WTC11 (cell line): ENCODE measurements around the gene OCRL. TPM values are rescaled to one million over a fixed set of nuclear protein-coding genes. Genes with fewer than 3 reads are reported as not detected.

Experiments
- ATAC-seq: fragments of 200-7000 bp; cut with Tn5 transposase; 2 replicates; pipeline ENCODE4 v1.10.0; 2021; ENCODE audit warnings: mild to moderate bottlenecking, moderate library complexity
- CTCF ChIA-PET: fragments of 300-600 bp; sonication (Branson Sonifier 250); formaldehyde crosslinking; loops from one replicate; lab custom pipeline; 2021; ENCODE audit warnings: antibody characterized with exemption; lab: Charles Lee
- POLR2A ChIA-PET: fragments of 350-600 bp; sonication (Branson Sonifier 250); formaldehyde crosslinking; loops from one replicate; lab custom pipeline; 2021; ENCODE audit warnings: antibody characterized with exemption; lab: Charles Lee
- DNase-seq: peaks from one replicate; pipeline ENCODE4 v3.0.0; 2021; ENCODE audit warnings: low spot score
- H3K27ac Mint-ChIP-seq: 2 replicates; pipeline ENCODE4 v1.8.0; 2021; ENCODE audit warnings: mixed read lengths
- H3K27me3 Mint-ChIP-seq: 2 replicates; pipeline ENCODE4 v1.8.0; 2021; ENCODE audit warnings: low read depth, mild to moderate bottlenecking, moderate library complexity, mixed read lengths
- H3K36me3 Mint-ChIP-seq: 2 replicates; pipeline ENCODE4 v1.8.0; 2021; ENCODE audit warnings: mixed read lengths
- H3K4me1 Mint-ChIP-seq: 2 replicates; pipeline ENCODE4 v1.8.0; 2022; ENCODE audit warnings: mixed read lengths
- H3K4me3 Mint-ChIP-seq: 2 replicates; pipeline ENCODE4 v1.8.0; 2021; ENCODE audit warnings: mild to moderate bottlenecking, moderate library complexity, mixed read lengths
- H3K9me3 Mint-ChIP-seq: 2 replicates; pipeline ENCODE4 v1.8.0; 2021; ENCODE audit warnings: mixed read lengths
- ATF1 ChIP-seq: sonication (generic); formaldehyde crosslinking; IDR thresholded peaks from 2 replicates; pipeline ENCODE4 v1.8.1; 2023; ENCODE audit warnings: mild to moderate bottlenecking, moderate library complexity, missing genetic modification reagents
- CBFB ChIP-seq: sonication (generic); formaldehyde crosslinking; IDR thresholded peaks from 2 replicates; pipeline ENCODE4 v1.8.1; 2022; ENCODE audit warnings: mild to moderate bottlenecking, low read depth, missing genetic modification reagents
- CREB1 ChIP-seq: sonication (generic); formaldehyde crosslinking; IDR thresholded peaks from 2 replicates; pipeline ENCODE4 v1.8.0; 2023; ENCODE audit warnings: mild to moderate bottlenecking, missing genetic modification reagents
- ELF4 ChIP-seq: sonication (generic); formaldehyde crosslinking; IDR thresholded peaks from 2 replicates; pipeline ENCODE4 v1.8.1; 2022; ENCODE audit warnings: low read depth, mild to moderate bottlenecking, moderate library complexity, missing genetic modification reagents
- EMX1 ChIP-seq: fragments of 250-450 bp; sonication (Bioruptor Pico); IDR thresholded peaks from 2 replicates; pipeline ENCODE4 v1.8.0; 2021; ENCODE audit warnings: mild to moderate bottlenecking
- FOXJ3 ChIP-seq: sonication (generic); formaldehyde crosslinking; IDR thresholded peaks from 2 replicates; pipeline ENCODE4 v1.9.0; 2021; ENCODE audit warnings: missing genetic modification reagents, mild to moderate bottlenecking, borderline replicate concordance
- GTF2I ChIP-seq: fragments of 250-450 bp; sonication (Bioruptor Pico); conservative IDR thresholded peaks from 2 replicates; pipeline ENCODE4 v1.4.0; 2021; ENCODE audit warnings: mild to moderate bottlenecking
- IRF2 ChIP-seq: sonication (generic); formaldehyde crosslinking; IDR thresholded peaks from 2 replicates; pipeline ENCODE4 v1.8.0; 2022; ENCODE audit warnings: low read depth, missing genetic modification reagents, borderline replicate concordance
- KAT7 ChIP-seq: sonication (generic); formaldehyde crosslinking; IDR thresholded peaks from 2 replicates; pipeline ENCODE4 v1.8.1; 2023; ENCODE audit warnings: missing genetic modification reagents, mild to moderate bottlenecking, borderline replicate concordance
- MYBL2 ChIP-seq: sonication (generic); formaldehyde crosslinking; IDR thresholded peaks from 2 replicates; pipeline ENCODE4 v1.8.1; 2023; ENCODE audit warnings: mild to moderate bottlenecking, moderate library complexity, missing genetic modification reagents
- NR3C1 ChIP-seq: sonication (generic); formaldehyde crosslinking; conservative IDR thresholded peaks from 2 replicates; pipeline ENCODE4 v1.8.1; 2023; ENCODE audit warnings: low read depth, mild to moderate bottlenecking, missing genetic modification reagents
- SMAD3 ChIP-seq: sonication (generic); formaldehyde crosslinking; IDR thresholded peaks from 2 replicates; pipeline ENCODE4 v1.8.0; 2022; ENCODE audit warnings: missing genetic modification reagents, mild to moderate bottlenecking, borderline replicate concordance
- SMAD4 ChIP-seq: sonication (generic); formaldehyde crosslinking; IDR thresholded peaks from 2 replicates; pipeline ENCODE4 v1.8.0; 2022; ENCODE audit warnings: mild to moderate bottlenecking, missing genetic modification reagents
- SP1 ChIP-seq: sonication (generic); formaldehyde crosslinking; conservative IDR thresholded peaks from 2 replicates; pipeline ENCODE4 v1.8.1; 2022; ENCODE audit warnings: missing genetic modification reagents
- TCF7 ChIP-seq: sonication (generic); formaldehyde crosslinking; IDR thresholded peaks from 2 replicates; pipeline ENCODE4 v1.8.0; 2022; ENCODE audit warnings: mild to moderate bottlenecking, low read depth, missing genetic modification reagents, moderate library complexity
- ZBTB21 ChIP-seq: sonication (generic); formaldehyde crosslinking; IDR thresholded peaks from 2 replicates; pipeline ENCODE4 v1.8.1; 2023; ENCODE audit warnings: mild to moderate bottlenecking, missing genetic modification reagents, borderline replicate concordance
- ZNF121 ChIP-seq: sonication (generic); formaldehyde crosslinking; IDR thresholded peaks from 2 replicates; pipeline ENCODE4 v1.8.0; 2023; ENCODE audit warnings: missing genetic modification reagents
- ZNF219 ChIP-seq: sonication (generic); formaldehyde crosslinking; IDR thresholded peaks from 2 replicates; pipeline ENCODE4 v1.8.0; 2023; ENCODE audit warnings: missing genetic modification reagents, mild to moderate bottlenecking, borderline replicate concordance
- ZNF232 ChIP-seq: sonication (generic); formaldehyde crosslinking; IDR thresholded peaks from 2 replicates; pipeline ENCODE4 v1.8.0; 2022; ENCODE audit warnings: mild to moderate bottlenecking, missing genetic modification reagents
- ZNF317 ChIP-seq: sonication (generic); formaldehyde crosslinking; IDR thresholded peaks from 2 replicates; pipeline ENCODE4 v1.8.1; 2023; ENCODE audit warnings: low read depth, mild to moderate bottlenecking, moderate library complexity, missing genetic modification reagents, borderline replicate concordance
- total RNA-seq: library from RNA; stranded (reverse); gene quantifications from 3 replicates; pipeline ENCODE4 v1.2.3, GENCODE V29; 2021
- TF ChIP-seq, protein P1 (sequence below): sonication (generic); formaldehyde crosslinking; IDR thresholded peaks from 2 replicates; pipeline ENCODE4 v1.8.1; 2022; ENCODE audit warnings: mild to moderate bottlenecking, missing genetic modification reagents, moderate library complexity, borderline replicate concordance
- TF ChIP-seq, protein P2 (sequence below): sonication (generic); formaldehyde crosslinking; IDR thresholded peaks from 2 replicates; pipeline ENCODE4 v1.8.1; 2023; ENCODE audit warnings: mild to moderate bottlenecking, missing genetic modification reagents
- TF ChIP-seq, protein P3 (sequence below): sonication (generic); formaldehyde crosslinking; IDR thresholded peaks from 2 replicates; pipeline ENCODE4 v1.8.1; 2023; ENCODE audit warnings: mild to moderate bottlenecking, missing genetic modification reagents, moderate library complexity
- TF ChIP-seq, protein P4 (sequence below): sonication (generic); formaldehyde crosslinking; IDR thresholded peaks from 2 replicates; pipeline ENCODE4 v1.8.0; 2022; ENCODE audit warnings: mild to moderate bottlenecking, missing genetic modification reagents
- TF ChIP-seq, protein P5 (sequence below): fragments of 250-450 bp; sonication (Bioruptor Pico); IDR thresholded peaks from 2 replicates; pipeline ENCODE4 v1.8.0; 2021; ENCODE audit warnings: mild to moderate bottlenecking
- TF ChIP-seq, protein P6 (sequence below): sonication (generic); formaldehyde crosslinking; IDR thresholded peaks from 2 replicates; pipeline ENCODE4 v1.8.0; 2022; ENCODE audit warnings: mild to moderate bottlenecking, missing genetic modification reagents
- TF ChIP-seq, protein P7 (sequence below): sonication (generic); formaldehyde crosslinking; IDR thresholded peaks from 2 replicates; pipeline ENCODE4 v1.8.1; 2022; ENCODE audit warnings: missing genetic modification reagents, borderline replicate concordance

The OCRL gene
- total RNA-seq, 1 experiment from 2014 or later, result 17.4 TPM

DNA sequence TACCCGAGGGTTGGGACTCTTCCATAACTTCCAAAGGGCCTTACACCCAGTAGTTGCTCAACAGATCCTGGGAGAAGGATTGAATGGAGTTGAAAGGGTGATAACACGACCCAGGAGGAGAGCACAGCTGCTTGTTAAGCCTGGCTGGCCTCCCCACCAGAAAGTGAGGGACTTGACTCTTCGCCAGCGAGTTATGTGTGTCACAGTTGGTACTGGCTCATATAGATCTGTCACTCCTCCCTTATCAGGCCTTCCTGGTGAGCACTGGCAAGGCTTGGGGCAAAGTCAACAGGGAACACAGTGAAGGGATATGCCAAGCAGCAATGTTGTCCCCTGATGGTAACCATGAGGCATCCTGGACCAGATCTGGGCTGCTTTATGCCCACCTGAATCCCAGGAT lies 78.9 kb downstream of the OCRL start:
- peaks cover 4% of the 10 kb centered on the region; the same call in 1 of the 2 replicates for H3K9me3 Mint-ChIP-seq
- no peaks in the 10 kb centered on the region for H3K36me3 Mint-ChIP-seq
- DNase-seq (no peak), ATAC-seq (no peak)
- H3K27ac Mint-ChIP-seq, result no peak overlapping the region
- no peak overlapping the region for H3K4me3 Mint-ChIP-seq
- POLR2A ChIA-PET, result no interaction called here
- H3K27me3 Mint-ChIP-seq, result no peaks in the 10 kb centered on the region
- TF ChIP-seq, protein P1, sequence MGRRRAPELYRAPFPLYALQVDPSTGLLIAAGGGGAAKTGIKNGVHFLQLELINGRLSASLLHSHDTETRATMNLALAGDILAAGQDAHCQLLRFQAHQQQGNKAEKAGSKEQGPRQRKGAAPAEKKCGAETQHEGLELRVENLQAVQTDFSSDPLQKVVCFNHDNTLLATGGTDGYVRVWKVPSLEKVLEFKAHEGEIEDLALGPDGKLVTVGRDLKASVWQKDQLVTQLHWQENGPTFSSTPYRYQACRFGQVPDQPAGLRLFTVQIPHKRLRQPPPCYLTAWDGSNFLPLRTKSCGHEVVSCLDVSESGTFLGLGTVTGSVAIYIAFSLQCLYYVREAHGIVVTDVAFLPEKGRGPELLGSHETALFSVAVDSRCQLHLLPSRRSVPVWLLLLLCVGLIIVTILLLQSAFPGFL (CRISPR knock-in tag), result no peak
- TF ChIP-seq, protein P2, sequence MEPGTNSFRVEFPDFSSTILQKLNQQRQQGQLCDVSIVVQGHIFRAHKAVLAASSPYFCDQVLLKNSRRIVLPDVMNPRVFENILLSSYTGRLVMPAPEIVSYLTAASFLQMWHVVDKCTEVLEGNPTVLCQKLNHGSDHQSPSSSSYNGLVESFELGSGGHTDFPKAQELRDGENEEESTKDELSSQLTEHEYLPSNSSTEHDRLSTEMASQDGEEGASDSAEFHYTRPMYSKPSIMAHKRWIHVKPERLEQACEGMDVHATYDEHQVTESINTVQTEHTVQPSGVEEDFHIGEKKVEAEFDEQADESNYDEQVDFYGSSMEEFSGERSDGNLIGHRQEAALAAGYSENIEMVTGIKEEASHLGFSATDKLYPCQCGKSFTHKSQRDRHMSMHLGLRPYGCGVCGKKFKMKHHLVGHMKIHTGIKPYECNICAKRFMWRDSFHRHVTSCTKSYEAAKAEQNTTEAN, result no peak
- TF ChIP-seq CREB1 (CRISPR knock-in tag), result no peak
- TF ChIP-seq, protein P3, sequence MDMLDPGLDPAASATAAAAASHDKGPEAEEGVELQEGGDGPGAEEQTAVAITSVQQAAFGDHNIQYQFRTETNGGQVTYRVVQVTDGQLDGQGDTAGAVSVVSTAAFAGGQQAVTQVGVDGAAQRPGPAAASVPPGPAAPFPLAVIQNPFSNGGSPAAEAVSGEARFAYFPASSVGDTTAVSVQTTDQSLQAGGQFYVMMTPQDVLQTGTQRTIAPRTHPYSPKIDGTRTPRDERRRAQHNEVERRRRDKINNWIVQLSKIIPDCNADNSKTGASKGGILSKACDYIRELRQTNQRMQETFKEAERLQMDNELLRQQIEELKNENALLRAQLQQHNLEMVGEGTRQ, result no peak
- TF ChIP-seq KAT7 (CRISPR knock-in tag), result no peak
- no peak for TF ChIP-seq EMX1
- no peak for TF ChIP-seq MYBL2 (CRISPR knock-in tag)
- TF ChIP-seq CBFB (CRISPR knock-in tag), result no peak
- no peak for TF ChIP-seq FOXJ3 (CRISPR knock-in tag)
- no peak for TF ChIP-seq ZBTB21 (CRISPR knock-in tag)
- TF ChIP-seq GTF2I, result no peak
- TF ChIP-seq ATF1 (CRISPR knock-in tag), result no peak
- TF ChIP-seq, protein P4, sequence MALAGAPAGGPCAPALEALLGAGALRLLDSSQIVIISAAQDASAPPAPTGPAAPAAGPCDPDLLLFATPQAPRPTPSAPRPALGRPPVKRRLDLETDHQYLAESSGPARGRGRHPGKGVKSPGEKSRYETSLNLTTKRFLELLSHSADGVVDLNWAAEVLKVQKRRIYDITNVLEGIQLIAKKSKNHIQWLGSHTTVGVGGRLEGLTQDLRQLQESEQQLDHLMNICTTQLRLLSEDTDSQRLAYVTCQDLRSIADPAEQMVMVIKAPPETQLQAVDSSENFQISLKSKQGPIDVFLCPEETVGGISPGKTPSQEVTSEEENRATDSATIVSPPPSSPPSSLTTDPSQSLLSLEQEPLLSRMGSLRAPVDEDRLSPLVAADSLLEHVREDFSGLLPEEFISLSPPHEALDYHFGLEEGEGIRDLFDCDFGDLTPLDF (CRISPR knock-in tag), result no peak
- no peak for TF ChIP-seq SMAD4 (CRISPR knock-in tag)
- no peak for TF ChIP-seq TCF7
- no peak for TF ChIP-seq ZNF121 (CRISPR knock-in tag)
- TF ChIP-seq ZNF317 (CRISPR knock-in tag), result no peak
- CTCF ChIA-PET, result no interaction called here
- peaks cover 3% of the 10 kb centered on the region; the same call in 1 of the 2 replicates for H3K4me1 Mint-ChIP-seq

DNA sequence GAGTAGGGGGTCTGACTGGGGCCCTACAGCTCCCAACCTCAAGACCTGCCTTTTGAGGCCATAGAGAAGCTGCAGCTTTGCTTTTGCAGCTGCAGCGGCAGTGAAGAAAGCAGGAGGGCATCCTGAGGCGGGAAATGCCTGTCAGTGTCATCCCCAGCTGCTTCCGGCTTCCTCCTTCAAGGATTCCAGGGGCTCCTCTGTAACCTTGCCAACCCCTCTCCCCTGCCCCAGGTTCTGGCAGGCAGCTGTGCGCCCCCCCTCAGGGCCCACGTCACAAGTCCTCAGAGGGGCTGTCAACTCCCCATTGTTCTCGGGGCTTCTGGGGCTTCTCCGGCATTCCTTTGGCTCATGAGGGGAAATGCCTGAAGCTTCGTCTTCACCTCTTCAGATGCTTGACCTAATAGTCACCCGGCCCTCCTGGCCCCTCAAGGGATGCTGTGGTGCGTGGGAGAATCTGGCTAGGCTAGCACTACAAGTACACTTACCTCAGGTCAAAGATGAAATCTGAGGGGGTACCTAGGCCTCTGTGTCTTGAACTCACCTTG lies 82.8 kb downstream of the OCRL start:
- H3K27me3 Mint-ChIP-seq, result no peaks in the 10 kb centered on the region
- H3K9me3 Mint-ChIP-seq, result peaks cover 4% of the 10 kb centered on the region; the same call in 1 of the 2 replicates
- no peaks in the 10 kb centered on the region for H3K4me1 Mint-ChIP-seq
- ATAC-seq (peak; percentile 51), DNase-seq (peak; percentile 41)
- CTCF ChIA-PET, result interaction anchor here (1.1 to 1.5 kb wide), 2 partner anchors 13 to 103 kb away, joined by 7 to 8 read pairs; no protein-coding TSS in a partner anchor
- no peak overlapping the region for H3K27ac Mint-ChIP-seq
- POLR2A ChIA-PET, result no interaction called here
- no peak overlapping the region for H3K4me3 Mint-ChIP-seq
- no peaks in the 10 kb centered on the region for H3K36me3 Mint-ChIP-seq
- TF ChIP-seq CBFB (CRISPR knock-in tag) (no peak), SP1 (no peak), SMAD3 (CRISPR knock-in tag) (no peak), ELF4 (CRISPR knock-in tag) (no peak), ZNF219 (CRISPR knock-in tag) (no peak), IRF2 (no peak), ZNF232 (CRISPR knock-in tag) (no peak), NR3C1 (CRISPR knock-in tag) (no peak)
- TF ChIP-seq, protein P5, sequence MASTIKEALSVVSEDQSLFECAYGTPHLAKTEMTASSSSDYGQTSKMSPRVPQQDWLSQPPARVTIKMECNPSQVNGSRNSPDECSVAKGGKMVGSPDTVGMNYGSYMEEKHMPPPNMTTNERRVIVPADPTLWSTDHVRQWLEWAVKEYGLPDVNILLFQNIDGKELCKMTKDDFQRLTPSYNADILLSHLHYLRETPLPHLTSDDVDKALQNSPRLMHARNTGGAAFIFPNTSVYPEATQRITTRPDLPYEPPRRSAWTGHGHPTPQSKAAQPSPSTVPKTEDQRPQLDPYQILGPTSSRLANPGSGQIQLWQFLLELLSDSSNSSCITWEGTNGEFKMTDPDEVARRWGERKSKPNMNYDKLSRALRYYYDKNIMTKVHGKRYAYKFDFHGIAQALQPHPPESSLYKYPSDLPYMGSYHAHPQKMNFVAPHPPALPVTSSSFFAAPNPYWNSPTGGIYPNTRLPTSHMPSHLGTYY (CRISPR knock-in tag), result no peak
- TF ChIP-seq, protein P6, sequence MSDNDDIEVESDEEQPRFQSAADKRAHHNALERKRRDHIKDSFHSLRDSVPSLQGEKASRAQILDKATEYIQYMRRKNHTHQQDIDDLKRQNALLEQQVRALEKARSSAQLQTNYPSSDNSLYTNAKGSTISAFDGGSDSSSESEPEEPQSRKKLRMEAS (CRISPR knock-in tag), result no peak
- TF ChIP-seq, protein P1 (CRISPR knock-in tag), result no peak
- TF ChIP-seq, protein P7, sequence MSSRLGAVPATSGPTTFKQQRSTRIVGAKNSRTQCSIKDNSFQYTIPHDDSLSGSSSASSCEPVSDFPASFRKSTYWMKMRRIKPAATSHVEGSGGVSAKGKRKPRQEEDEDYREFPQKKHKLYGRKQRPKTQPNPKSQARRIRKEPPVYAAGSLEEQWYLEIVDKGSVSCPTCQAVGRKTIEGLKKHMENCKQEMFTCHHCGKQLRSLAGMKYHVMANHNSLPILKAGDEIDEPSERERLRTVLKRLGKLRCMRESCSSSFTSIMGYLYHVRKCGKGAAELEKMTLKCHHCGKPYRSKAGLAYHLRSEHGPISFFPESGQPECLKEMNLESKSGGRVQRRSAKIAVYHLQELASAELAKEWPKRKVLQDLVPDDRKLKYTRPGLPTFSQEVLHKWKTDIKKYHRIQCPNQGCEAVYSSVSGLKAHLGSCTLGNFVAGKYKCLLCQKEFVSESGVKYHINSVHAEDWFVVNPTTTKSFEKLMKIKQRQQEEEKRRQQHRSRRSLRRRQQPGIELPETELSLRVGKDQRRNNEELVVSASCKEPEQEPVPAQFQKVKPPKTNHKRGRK, result no peak
